Measurements from ENCODE around the gene ACAN. TPM values are rescaled to one million over a fixed set of nuclear protein-coding genes. Genes with fewer than 3 reads are reported as not detected.

The ACAN gene
- total and polyA plus RNA-seq, 2 of the 8 experiments (the other 6 are each of a cell fraction or from before 2014, with no cell fraction given), result 0.71 to 0.73 TPM

DNA sequence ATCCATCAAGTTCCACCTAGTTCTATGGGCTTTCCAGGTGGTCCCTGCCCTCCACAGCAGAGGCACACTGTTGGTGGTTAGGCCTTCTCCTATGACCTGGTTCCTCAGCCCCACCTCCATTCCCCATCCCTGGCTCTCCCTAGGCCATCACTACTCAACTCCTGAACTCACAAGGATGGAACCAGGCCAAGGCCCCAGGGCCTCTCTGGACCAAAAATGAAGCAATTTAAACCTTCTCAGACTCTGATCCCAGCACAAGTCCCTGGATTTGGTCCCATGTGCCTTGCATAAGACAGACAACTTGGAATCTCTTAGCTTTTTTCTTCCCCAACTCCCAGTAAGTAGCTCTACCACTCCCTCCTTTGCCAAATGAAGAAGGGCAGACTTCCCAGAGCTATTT is 14.4 kb upstream of the ACAN start:
- no peak overlapping the region for H2BK20ac ChIP-seq (ENCODE audit: low read length)
- no peak overlapping the region for H3K9ac ChIP-seq (replicated peaks in 1 of 4; ENCODE audit: extremely low read depth in 1 of 4, low read depth in 3 of 4, low read length in 3 of 4)
- H4K91ac ChIP-seq (replicated peaks; ENCODE audit: insufficient read length, low read length), result no peak overlapping the region
- H3K79me2 ChIP-seq (ENCODE audit: control insufficient read depth in 1 of 2, insufficient read depth in 2 of 2, low read length in 2 of 2), result no peaks in the 10 kb centered on the region
- no peak overlapping the region for H2BK5ac ChIP-seq (ENCODE audit: low read depth, low read length)
- no peak overlapping the region for H3K4me2 ChIP-seq (ENCODE audit: insufficient read depth in 1 of 2, low read depth in 2 of 2, low read length in 2 of 2)
- no peak overlapping the region for H3K56ac ChIP-seq (replicated peaks; ENCODE audit: insufficient read length, low read depth, low read length)
- no peak overlapping the region for H3K14ac ChIP-seq (ENCODE audit: insufficient read length)
- H3K4me3 ChIP-seq (ENCODE audit: extremely low read depth in 1 of 4, insufficient read depth in 2 of 4, low read depth in 3 of 4, low read length in 4 of 4), result no peak overlapping the region
- no peak overlapping the region for H2AFZ ChIP-seq (ENCODE audit: low read length)
- H4K8ac ChIP-seq (ENCODE audit: extremely low read depth, insufficient read depth, low read length), result 0 out of 2 replicates have a peak overlapping the region, but pooled peaks have one; percentile 12
- no peak overlapping the region for H2BK12ac ChIP-seq (ENCODE audit: low read depth, low read length)
- no peaks in the 10 kb centered on the region for H3K9me3 ChIP-seq (ENCODE audit: insufficient read depth in 2 of 2, low read depth in 1 of 2, low read length in 1 of 2)
- H3K36me3 ChIP-seq (ENCODE audit: control insufficient read depth in 2 of 4, insufficient read depth in 4 of 4, low read length in 3 of 4), result no peaks in the 10 kb centered on the region
- no peak overlapping the region for H4K5ac ChIP-seq (ENCODE audit: insufficient read length, low read depth, low read length)
- peak in 1 of 2 experiments; percentile 33 for DNase-seq (ENCODE audit: low read depth in 1 of 2, low spot score in 2 of 2)
- no peak overlapping the region for H2AK5ac ChIP-seq (ENCODE audit: low read depth, low read length)
- no peak for FAIRE-seq
- H3K23ac ChIP-seq (ENCODE audit: insufficient read length), result no peak overlapping the region
- H2BK15ac ChIP-seq (ENCODE audit: low read length), result no peak overlapping the region
- POLR2A ChIA-PET (ENCODE audit: partially characterized antibody), result interaction anchor here (1.0 to 1.3 kb wide), 2 partner anchors 14 to 60 kb away, joined by 3 to 7 read pairs; partner anchors contain the start of gene ACAN
- peaks cover 6 to 10% (median 6%) of the 10 kb centered on the region in 4 experiments for H3K4me1 ChIP-seq (replicated peaks in 1 of 4; ENCODE audit: control insufficient read depth in 3 of 4, insufficient read depth in 4 of 4, low read length in 3 of 4)
- H3K18ac ChIP-seq (ENCODE audit: extremely low read depth, low read length), result no peak overlapping the region
- H3K23me2 ChIP-seq (ENCODE audit: low read depth, low read length), result no peaks in the 10 kb centered on the region
- H3K27me3 ChIP-seq (replicated peaks in 1 of 4; ENCODE audit: control insufficient read depth in 3 of 4, extremely low read depth in 1 of 4, insufficient read depth in 3 of 4, low read length in 3 of 4), result peaks cover 0 to 7% (median 1%) of the 10 kb centered on the region in 4 experiments; a peak in 2 of 7 replicates
- no peak overlapping the region for H3K4ac ChIP-seq (replicated peaks; ENCODE audit: insufficient read length, low read depth, low read length)
- no peaks in the 10 kb centered on the region for H3K79me1 ChIP-seq (ENCODE audit: low read depth, low read length)
- CTCF ChIA-PET (ENCODE audit: partially characterized antibody), result interaction anchor here (3.9 kb wide), 1 partner anchor 16 kb away, joined by 18 read pairs; no protein-coding TSS in a partner anchor
- no peak overlapping the region for H3K27ac ChIP-seq (ENCODE audit: low read depth, low read length)
- H2BK120ac ChIP-seq (replicated peaks; ENCODE audit: low read depth, low read length), result no peak overlapping the region
- no peaks in the 10 kb centered on the region for H4K20me1 ChIP-seq (replicated peaks in 1 of 2; ENCODE audit: control insufficient read depth in 1 of 2, insufficient read depth in 2 of 2, low read length in 2 of 2)
- TF ChIP-seq BCL11A (IDR thresholded peaks at IDR 0.05; ENCODE audit: low read depth in 2 of 2, low read length in 2 of 2) (no peak), EZH2 (IDR thresholded peaks at IDR 0.05; ENCODE audit: low read depth, low read length, severe bottlenecking) (no peak), GTF2F1 (IDR thresholded peaks at IDR 0.05; ENCODE audit: borderline replicate concordance, low read depth, low read length) (no peak), EGR1 (IDR thresholded peaks at IDR 0.05; ENCODE audit: borderline replicate concordance, low read depth, low read length) (no peak), BRCA1 (IDR thresholded peaks at IDR 0.05; ENCODE audit: low read depth, low read length) (no peak), SIX5 (IDR thresholded peaks at IDR 0.05; ENCODE audit: low read depth, low read length) (no peak)
